GM06990 (cell line): Measurements from ENCODE around the gene SRPRA.

Source experiments
- DNase-seq: peaks from one replicate; pipeline ENCODE4 v3.0.0-alpha.2; 2011; ENCODE audit not compliant: insufficient read length; ENCODE audit errors: extremely low read depth
- H3K27me3 ChIP-seq: replicated peaks from 2 replicates; pipeline ENCODE4 v1.6.0; 2011; ENCODE audit warnings: low read length; ENCODE audit not compliant: control insufficient read depth, insufficient read depth
- H3K36me3 ChIP-seq: 2 replicates; pipeline ENCODE4 v1.5.1; 2011; ENCODE audit warnings: low read length; ENCODE audit not compliant: control insufficient read depth, insufficient read depth
- H3K4me3 ChIP-seq: replicated peaks from 2 replicates; pipeline ENCODE4 v1.5.1; 2011; ENCODE audit warnings: low read depth, mild to moderate bottlenecking, control low read depth, low read length
- CTCF ChIP-seq: IDR thresholded peaks from 2 replicates; pipeline ENCODE4 v1.5.1; 2011; ENCODE audit warnings: low read length, control low read depth, mild to moderate bottlenecking, inconsistent platforms; ENCODE audit not compliant: insufficient read depth, poor library complexity, severe bottlenecking

SRPRA gene

DNA sequence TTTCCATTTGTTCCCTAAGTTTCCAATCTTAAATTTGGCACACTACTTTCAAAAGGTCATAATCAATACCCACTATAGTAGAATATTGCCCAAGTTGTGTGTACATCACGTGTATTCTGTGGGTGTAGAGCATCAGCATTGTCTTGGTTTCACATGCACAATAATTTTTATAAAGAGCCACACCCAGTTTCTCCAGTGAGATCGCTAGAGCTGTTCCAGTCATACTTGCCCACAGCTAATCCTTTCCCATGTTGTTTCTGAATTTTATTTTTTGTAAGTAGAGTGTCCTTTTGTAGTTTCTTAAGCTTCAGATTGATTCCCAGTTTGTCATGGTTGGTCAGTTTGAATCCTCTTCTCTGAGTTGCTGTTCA, 43.4 kb downstream of the SRPRA start:
- Histone ChIP-seq H3K27me3 (no peaks in the 10 kb centered on the region), H3K36me3 (no peaks in the 10 kb centered on the region; the same call in 1 of the 2 replicates), H3K4me3 (no peak overlapping the region)
- no peak for DNase-seq
- no peak for TF ChIP-seq CTCF

DNA sequence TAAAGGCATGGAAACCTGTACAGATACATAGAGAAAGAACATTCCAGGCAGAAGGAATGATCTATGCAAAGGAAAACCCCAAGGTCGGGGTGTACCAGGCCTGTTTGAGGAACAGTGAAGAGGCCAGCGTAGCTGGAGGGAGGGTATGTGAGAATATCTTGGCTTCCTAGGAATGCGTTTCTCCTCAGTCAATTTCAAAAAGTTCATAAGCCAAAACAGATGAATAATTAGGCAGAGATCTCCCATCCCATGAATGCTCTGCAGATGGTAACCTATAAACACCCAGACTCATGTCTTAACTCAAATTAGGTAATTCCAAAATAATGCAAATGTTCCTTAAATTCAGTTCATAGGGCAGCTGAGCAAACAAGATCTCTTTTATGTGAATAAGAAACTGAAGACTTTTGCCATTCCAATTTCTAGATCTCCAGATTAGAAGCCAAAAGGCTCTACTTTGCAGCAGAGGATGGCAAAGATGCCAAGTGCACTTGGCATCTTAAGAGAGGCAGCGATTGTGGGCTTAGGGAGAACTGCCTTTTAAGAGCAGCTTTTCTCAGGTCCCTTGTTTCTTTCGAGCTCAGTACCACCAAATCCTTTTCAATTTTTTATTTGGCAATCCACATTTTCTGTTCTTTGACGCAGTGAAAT, 43.9 kb downstream of the SRPRA start:
- no peak for DNase-seq
- no peak overlapping the region for H3K4me3 ChIP-seq
- no peak for TF ChIP-seq CTCF
- no peaks in the 10 kb centered on the region for H3K27me3 ChIP-seq
- no peaks in the 10 kb centered on the region for H3K36me3 ChIP-seq

DNA sequence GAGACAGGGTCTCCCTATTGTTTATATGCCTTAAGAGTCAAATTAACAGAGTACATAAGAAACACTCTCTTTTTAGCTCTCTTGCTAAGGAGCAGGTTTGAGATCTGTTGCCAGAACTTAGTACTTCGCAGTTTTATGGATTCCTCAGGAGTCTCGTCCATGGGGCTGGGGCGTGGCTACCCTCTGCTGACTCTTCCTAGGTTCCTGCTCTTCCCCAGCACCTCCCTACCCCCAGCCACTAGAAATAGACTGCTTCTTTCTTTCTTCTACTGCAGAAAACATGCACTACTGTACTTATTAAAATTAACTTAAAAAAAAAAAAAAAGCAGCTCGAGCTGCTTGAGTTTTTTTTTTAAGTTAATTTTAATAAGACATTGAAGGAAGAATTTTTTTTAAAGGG, 49.1 kb downstream of the SRPRA start:
- H3K36me3 ChIP-seq: no peaks in the 10 kb centered on the region
- no peak for DNase-seq
- no peak for TF ChIP-seq CTCF
- H3K4me3 ChIP-seq: no peak overlapping the region
- H3K27me3 ChIP-seq: no peaks in the 10 kb centered on the region

- no peak for DNase-seq
These were observed 51.2 kb downstream of the SRPRA start for GRCh38 chr11:126217491-126217890.

DNA sequence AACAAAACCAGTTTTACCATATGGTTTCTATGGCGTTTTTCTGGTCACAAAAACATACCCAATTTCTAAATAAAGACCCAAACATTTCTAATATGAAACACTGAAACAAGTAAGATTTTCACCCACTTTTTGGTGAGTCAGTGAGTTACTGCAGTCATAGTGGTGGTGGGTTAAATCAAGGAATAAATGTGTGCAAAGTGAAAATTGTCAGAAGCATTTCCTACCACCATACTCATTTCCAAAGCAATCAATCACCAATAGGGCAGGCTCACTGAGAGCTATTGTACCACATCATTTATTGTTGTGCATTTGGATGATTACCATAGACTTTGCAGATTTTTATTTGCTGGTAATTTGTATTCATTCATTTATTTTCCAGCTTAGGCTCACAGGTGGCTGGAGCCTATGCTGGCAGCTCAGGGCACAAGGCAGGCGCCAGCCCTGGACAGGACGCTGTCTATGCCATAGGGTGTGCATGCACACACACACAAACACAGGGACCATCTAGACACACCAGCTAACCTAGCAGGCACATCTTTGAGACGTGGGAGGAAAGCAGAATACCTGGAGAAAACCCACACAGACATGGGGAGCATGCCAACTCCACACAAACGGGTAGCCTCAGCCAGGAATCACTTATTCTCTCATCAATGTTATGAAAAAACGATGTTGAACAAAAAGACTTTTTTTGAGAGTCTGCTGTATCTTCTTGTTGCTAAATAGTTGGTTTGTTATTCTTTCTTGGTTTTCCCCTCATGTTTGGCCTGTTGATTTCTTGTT, 52.0 kb downstream of the SRPRA start:
- Histone ChIP-seq H3K27me3 (no peaks in the 10 kb centered on the region), H3K4me3 (no peak overlapping the region), H3K36me3 (no peaks in the 10 kb centered on the region)
- no peak for TF ChIP-seq CTCF
- DNase-seq: no peak

More at GRCh38 chr11:126217491-126217890, 51.2 kb downstream of the SRPRA start:
- Histone ChIP-seq H3K4me3 (no peak overlapping the region), H3K36me3 (no peaks in the 10 kb centered on the region), H3K27me3 (no peaks in the 10 kb centered on the region)
- no peak for TF ChIP-seq CTCF
